SK-MEL-5 (cell line): ENCODE data around the gene ANGEL2. TPM values are rescaled to one million over a fixed set of nuclear protein-coding genes. Genes with fewer than 3 reads are reported as not detected.
"Not testable (repeated sequence)": the region's sequence is repeated elsewhere in the genome, so short reads cannot be mapped to it uniquely, and the experiment has no call there.

Experiments used
- DNase-seq: peaks from one replicate; pipeline ENCODE4 v3.0.0-alpha.2; 2016; ENCODE audit warnings: low read depth, low spot score
- in situ Hi-C: cut with HindIII; loops from 2 replicates; pipeline ENCODE4 v1.10.0; 2016; ENCODE audit warnings: low sequenced_read_pairs, high pct_unique_total_duplicates, low pct_unique_long_range_greater_than_20kb
- polyA plus RNA-seq, 2 experiments: library from polyadenylated mRNA; depleted of rRNA; stranded (reverse); fragments of >200 nt; gene quantifications; 2 replicates each; pipeline ENCODE4 v1.2.3, GENCODE V29; 2015
- total RNA-seq: library from RNA; depleted of rRNA; stranded (reverse); fragments of >200 nt; shearing (Covaris generic); gene quantifications from 2 replicates; pipeline ENCODE4 v1.2.3, GENCODE V29; 2014; rRNA removed

Gene ANGEL2
- total RNA-seq = 45.5 and 46.2 TPM in 2 replicates
- polyA plus RNA-seq (2015; cell fraction: cytosol; rRNA removed) = 19.5 and 28.2 TPM in 2 replicates
- polyA plus RNA-seq (2015; cell fraction: nucleus; rRNA removed) = 39.5 and 51.5 TPM in 2 replicates

- in situ Hi-C loops = no loop called here
- DNase-seq = peak; percentile 98
Measured at GRCh38 chr1:213015099-213016050, at the start of gene ANGEL2. ANGEL2 (minus strand) TSS chr1:213015867; CDS start chr1:213015671, 196 bp downstream.

- in situ Hi-C loops = no loop called here
- no peak for DNase-seq
Measured at GRCh38 chr1:213061263-213061662, 45.6 kb upstream of the ANGEL2 start.

GRCh38 chr1:213060836-213061235 lies 45.2 kb upstream of the ANGEL2 start:
- DNase-seq = no peak
- in situ Hi-C loops = no loop called here

GRCh38 chr1:213057264-213058059 lies 41.8 kb upstream of the ANGEL2 start:
- DNase-seq = peak; percentile 45
- in situ Hi-C loops = no loop called here

- no peak for DNase-seq
- in situ Hi-C loops = no loop called here
Measured at GRCh38 chr1:213055767-213056166, 40.1 kb upstream of the ANGEL2 start.

- DNase-seq = peak; percentile 59
- in situ Hi-C loops = no loop called here
Measured at GRCh38 chr1:213054733-213055591, 39.3 kb upstream of the ANGEL2 start.

- no peak for DNase-seq
- in situ Hi-C loops = no loop called here
Measured at GRCh38 chr1:213054142-213054541, 38.5 kb upstream of the ANGEL2 start.

GRCh38 chr1:213053455-213053854 lies 37.8 kb upstream of the ANGEL2 start:
- in situ Hi-C loops = no loop called here
- no peak for DNase-seq

GRCh38 chr1:213051881-213052202 lies 36.2 kb upstream of the ANGEL2 start:
- no peak for DNase-seq
- in situ Hi-C loops = no loop called here

- in situ Hi-C loops = no loop called here
- peak; percentile 86 for DNase-seq
Measured at GRCh38 chr1:213051127-213051880, 35.6 kb upstream of the ANGEL2 start, which contains the start of gene RPS6KC1. RPS6KC1 (plus strand) TSS chr1:213051241; CDS start chr1:213051405, 164 bp downstream.

- DNase-seq = no peak
- in situ Hi-C loops = no loop called here
Measured at GRCh38 chr1:213050745-213051126, 35.1 kb upstream of the ANGEL2 start.

- in situ Hi-C loops = no loop called here
- DNase-seq = no peak
Measured at GRCh38 chr1:213049232-213049631, 33.6 kb upstream of the ANGEL2 start.

GRCh38 chr1:213045321-213046226 lies 29.9 kb upstream of the ANGEL2 start:
- in situ Hi-C loops, DNase-seq: not testable (repeated sequence)

- no peak for DNase-seq
- in situ Hi-C loops = no loop called here
Measured at GRCh38 chr1:213041443-213041842, 25.8 kb upstream of the ANGEL2 start.

GRCh38 chr1:213035573-213035972 lies 19.9 kb upstream of the ANGEL2 start:
- in situ Hi-C loops = no loop called here
- DNase-seq = no peak

GRCh38 chr1:213034713-213035112 lies 19.0 kb upstream of the ANGEL2 start:
- DNase-seq = no peak
- in situ Hi-C loops = no loop called here
